GM21381 (cell line): ENCODE results near the gene MYO10.
"Not testable (repeated sequence)": the region's sequence is repeated elsewhere in the genome, so short reads cannot be mapped to it uniquely, and the experiment has no call there.

Experiments
- ATAC-seq: cut with Tn5 transposase; IDR thresholded peaks from one replicate; pipeline ENCODE4 v1.9.1; 2021; ENCODE audit warnings: mild to moderate bottlenecking, moderate library complexity; ENCODE audit not compliant: unreplicated experiment

Gene MYO10

GRCh38 chr5:16889203-16889971, 46.7 kb downstream of the MYO10 start:
- ATAC-seq: no peak

GRCh38 chr5:16888694-16889124, 47.4 kb downstream of the MYO10 start:
- no peak for ATAC-seq

- ATAC-seq: no peak
These were observed 49.2 kb downstream of the MYO10 start for GRCh38 chr5:16886793-16887345.

GRCh38 chr5:16886366-16886736, 49.7 kb downstream of the MYO10 start:
- no peak for ATAC-seq

- ATAC-seq: no peak
These were observed 50.3 kb downstream of the MYO10 start for GRCh38 chr5:16885635-16886365.

GRCh38 chr5:16884595-16884994, 51.5 kb downstream of the MYO10 start:
- ATAC-seq: no peak

GRCh38 chr5:16883806-16884205, 52.3 kb downstream of the MYO10 start:
- ATAC-seq: no peak

GRCh38 chr5:16883176-16883575, 52.9 kb downstream of the MYO10 start:
- ATAC-seq: no peak

GRCh38 chr5:16881251-16881650, 54.8 kb downstream of the MYO10 start:
- no peak for ATAC-seq

- no peak for ATAC-seq
These were observed 55.5 kb downstream of the MYO10 start for GRCh38 chr5:16880547-16880946.

GRCh38 chr5:16879650-16880049, 56.4 kb downstream of the MYO10 start:
- ATAC-seq: no peak

- no peak for ATAC-seq
These were observed 56.9 kb downstream of the MYO10 start for GRCh38 chr5:16879191-16879590.

- ATAC-seq: no peak
These were observed 58.7 kb downstream of the MYO10 start for GRCh38 chr5:16877267-16877935.

GRCh38 chr5:16874424-16874823, 61.7 kb downstream of the MYO10 start:
- not testable (repeated sequence) for ATAC-seq

GRCh38 chr5:16871746-16872339, 64.2 kb downstream of the MYO10 start:
- no peak for ATAC-seq

GRCh38 chr5:16870878-16871277, 65.2 kb downstream of the MYO10 start:
- ATAC-seq: no peak

- no peak for ATAC-seq
These were observed 66.0 kb downstream of the MYO10 start for GRCh38 chr5:16869821-16870796.

GRCh38 chr5:16867577-16867953, 68.5 kb downstream of the MYO10 start:
- ATAC-seq: no peak

GRCh38 chr5:16866795-16867576, 69.1 kb downstream of the MYO10 start:
- no peak for ATAC-seq
